GM12878 (cell line): ENCODE data around the gene ENDOV. TPM values are rescaled to one million over a fixed set of nuclear protein-coding genes. Genes with fewer than 3 reads are reported as not detected.

Experiments used
- ATAC-seq: fragments of 200-7000 bp; cut with Tn5 transposase; 3 replicates; pipeline ENCODE4 v1.9.1; 2020; ENCODE audit warnings: mild to moderate bottlenecking, moderate library complexity
- BruUV-seq: library from RNA; stranded (reverse); fragments of 400-500 nt; replicated peaks from 2 replicates; lab custom pipeline; 2021; lab: Mats Ljungman, UMichigan
- CTCF ChIA-PET: fragments of 300-600 bp; sonication (Branson Sonifier 250); formaldehyde crosslinking; extraction: SDS; loops from one replicate; lab custom pipeline; 2021; ENCODE audit warnings: inconsistent platforms; lab: Yijun Ruan, JAX
- POLR2A ChIA-PET: fragments of 350-600 bp; formaldehyde crosslinking; extraction: SDS; loops from one replicate; lab custom pipeline; 2021; ENCODE audit warnings: inconsistent platforms; lab: Charles Lee
- RAD21 ChIA-PET: fragments of 300-600 bp; sonication (Branson Sonifier 250); formaldehyde crosslinking; loops from one replicate; lab custom pipeline; 2023; ENCODE audit warnings: antibody characterized with exemption; ENCODE audit not compliant: unreplicated experiment; lab: Charles Lee
- SMC1A ChIA-PET: fragments of 300-600 bp; sonication (Branson Sonifier 250); formaldehyde crosslinking; loops from one replicate; lab custom pipeline; 2023; ENCODE audit not compliant: unreplicated experiment, uncharacterized antibody; lab: Charles Lee
- DNase-seq: peaks from one replicate; pipeline ENCODE4 v3.0.0-alpha.2; 2011; ENCODE audit warnings: low read depth, low spot score
- FAIRE-seq: peaks from 3 replicates; lab custom pipeline; 2011; peaks lifted over from hg19 to GRCh38; lab: Jason Lieb, UNC
- H2AFZ ChIP-seq: 2 replicates; pipeline ENCODE4 v1.6.0; 2011; ENCODE audit warnings: low read depth, low read length, control low read depth; ENCODE audit not compliant: control insufficient read depth
- H3K27ac ChIP-seq: 2 replicates; pipeline ENCODE4 v1.5.1; 2011; ENCODE audit warnings: control low read depth; ENCODE audit not compliant: control insufficient read depth, insufficient read depth
- H3K27me3 ChIP-seq, 2 experiments: replicated peaks in 1 of 2; 2 replicates each; pipeline versions ENCODE4 v1.6.0 to v1.6.1; 2011; ENCODE audit warnings: low read length in 1 of 2; ENCODE audit not compliant: control insufficient read depth in 2 of 2, insufficient read depth in 2 of 2
- H3K36me3 ChIP-seq, 2 experiments: 2 replicates each; pipeline ENCODE4 v1.5.1; 2011; ENCODE audit warnings: low read length in 1 of 2; ENCODE audit not compliant: control insufficient read depth in 2 of 2, insufficient read depth in 2 of 2
- H3K4me1 ChIP-seq: 2 replicates; pipeline ENCODE4 v1.6.1; 2011; ENCODE audit warnings: mild to moderate bottlenecking, low read length, moderate library complexity, mixed read lengths; ENCODE audit not compliant: control insufficient read depth, insufficient read depth
- H3K4me2 ChIP-seq: 2 replicates; pipeline ENCODE4 v1.6.0; 2011; ENCODE audit warnings: control low read depth; ENCODE audit not compliant: control insufficient read depth, insufficient read depth
- H3K4me3 ChIP-seq: fragments of 200-600 bp; sonication (generic); 2 replicates; pipeline ENCODE4 v1.5.1; 2016
- H3K79me2 ChIP-seq: 2 replicates; pipeline ENCODE4 v1.6.0; 2011; ENCODE audit warnings: low read length; ENCODE audit not compliant: control insufficient read depth, insufficient read depth
- H3K9ac ChIP-seq: 2 replicates; pipeline ENCODE4 v1.8.0; 2011; ENCODE audit warnings: low read length, control low read depth, mixed read lengths; ENCODE audit not compliant: control insufficient read depth, insufficient read depth
- H3K9me3 ChIP-seq: replicated peaks from 3 replicates; pipeline ENCODE4 v1.5.1; 2011; ENCODE audit warnings: mild to moderate bottlenecking, low read length; ENCODE audit not compliant: control insufficient read depth, insufficient read depth
- H4K20me1 ChIP-seq: 2 replicates; pipeline ENCODE4 v1.6.0; 2011; ENCODE audit not compliant: control insufficient read depth, insufficient read depth
- ASH2L ChIP-seq: fragments of 300-600, 200-600 bp; sonication (generic); IDR thresholded peaks from 2 replicates; pipeline ENCODE4 v1.6.1; 2017; ENCODE audit warnings: low read depth, mild to moderate bottlenecking, borderline replicate concordance
- ATF2 ChIP-seq: IDR thresholded peaks from 2 replicates; pipeline ENCODE4 v1.6.1; 2012; ENCODE audit warnings: low read length, inconsistent platforms
- CBX3 ChIP-seq: fragments of 200-600 bp; sonication (generic); IDR thresholded peaks from 2 replicates; pipeline ENCODE4 v1.6.1; 2016; ENCODE audit warnings: low read depth, borderline replicate concordance
- CBX5 ChIP-seq: sonication (generic); IDR thresholded peaks from 2 replicates; pipeline ENCODE4 v1.6.1; 2016; ENCODE audit warnings: low read depth, moderate library complexity, mild to moderate bottlenecking, inconsistent platforms
- CHD2 ChIP-seq: IDR thresholded peaks from 2 replicates; pipeline ENCODE4 v1.6.1; 2011; ENCODE audit warnings: low read depth, low read length, improper control_type of control experiment, borderline replicate concordance
- CHD4 ChIP-seq: fragments of 200-600 bp; sonication (generic); IDR thresholded peaks from 2 replicates; pipeline ENCODE4 v1.6.1; 2016; ENCODE audit warnings: mild to moderate bottlenecking
- EZH2 ChIP-seq: IDR thresholded peaks from 2 replicates; pipeline ENCODE4 v1.6.1; 2012; ENCODE audit warnings: low read depth, mild to moderate bottlenecking, control low read depth, inconsistent platforms, low read length, borderline replicate concordance; ENCODE audit not compliant: control insufficient read depth
- HCFC1 ChIP-seq: fragments of 150-350 bp; IDR thresholded peaks from 2 replicates; pipeline ENCODE4 v1.6.1; 2014; ENCODE audit warnings: low read length
- IRF5 ChIP-seq: fragments of 450-650 bp; IDR thresholded peaks from 2 replicates; pipeline ENCODE4 v1.6.1; 2017; ENCODE audit warnings: borderline replicate concordance
- NBN ChIP-seq: fragments of 450-650 bp; IDR thresholded peaks from 2 replicates; pipeline ENCODE4 v1.6.1; 2016
- POLR2A ChIP-seq: IDR thresholded peaks from 2 replicates; pipeline ENCODE4 v1.6.1; 2011; ENCODE audit warnings: low read depth, mild to moderate bottlenecking, low read length
- RELB ChIP-seq: fragments of 450-650 bp; IDR thresholded peaks from 2 replicates; pipeline ENCODE4 v1.6.1; 2017; ENCODE audit warnings: low read depth, mild to moderate bottlenecking, moderate library complexity
- SMAD5 ChIP-seq: IDR thresholded peaks from 2 replicates; pipeline ENCODE4 v1.6.1; 2016; ENCODE audit warnings: antibody characterized with exemption, low read depth
- TAF1 ChIP-seq: IDR thresholded peaks from 2 replicates; pipeline ENCODE4 v1.6.1; 2011; ENCODE audit warnings: mild to moderate bottlenecking, low read depth, low read length, borderline replicate concordance
- USF2 ChIP-seq: IDR thresholded peaks from 2 replicates; pipeline ENCODE4 v1.6.1; 2011; ENCODE audit warnings: low read depth, low read length, improper control_type of control experiment, borderline replicate concordance
- ZNF24 ChIP-seq: fragments of 450-650 bp; IDR thresholded peaks from 2 replicates; pipeline ENCODE4 v1.6.1; 2017; ENCODE audit warnings: antibody characterized with exemption, mild to moderate bottlenecking
- WGBS: methylation state at CpG from one replicate; pipeline ENCODE4 v1.1.6; 2016; ENCODE audit warnings: low lambda C conversion rate; ENCODE audit not compliant: insufficient replicate concordance, insufficient coverage; ENCODE audit errors: missing lambda C conversion rate; 5-methylcytosine and 5-hydroxymethylcytosine counted together
- in situ Hi-C: fragments of 300-500 bp; cut with MboI; formaldehyde crosslinking; loops from 9 replicates; pipeline ENCODE4 v1.14.3; 2018; ENCODE audit warnings: mixed read lengths
- intact Hi-C: fragments of 100-400 bp; cut with micrococcal nuclease; formaldehyde crosslinking; loops from one replicate; pipeline ENCODE4 v1.14.2; 2022; ENCODE audit not compliant: unreplicated experiment
- polyA plus RNA-seq, 11 experiments: library from polyadenylated mRNA; depleted of rRNA in 4 of 11; unstranded in 6 of 11; stranded (reverse) in 5 of 11; fragments of >200 nt; fragmentation: Nextera tagmentation in 4 of 11; fragmentation: Illumina TruSeq in 1 of 11; extraction: Ambion mirVana in 4 of 11; extraction: Trizol in 1 of 11; gene quantifications; 1 replicate in 1 of 11; 2 replicates in 10 of 11; pipeline versions ENCODE4 v1.2.1 to v1.2.3, GENCODE V29; 2011 to 2016; ENCODE audit warnings: inconsistent platforms in 2 of 11, missing spikeins in 2 of 11, low read depth in 1 of 11
- total RNA-seq, 4 experiments: library from RNA; depleted of rRNA in 3 of 4; stranded (reverse); fragments of >200 nt in 3 of 4; fragmentation: Illumina TruSeq in 1 of 4; extraction: Trizol in 1 of 4; gene quantifications; 2 replicates each; pipeline versions ENCODE4 v1.2.1 to v1.2.3, GENCODE V29; 2013 to 2021
- TF ChIP-seq, protein P1 (sequence below): fragments of 450-650 bp; IDR thresholded peaks from 2 replicates; pipeline ENCODE4 v1.6.1; 2017; ENCODE audit warnings: mild to moderate bottlenecking

ENDOV gene
- total and polyA plus RNA-seq, 10 of the 15 experiments (the other 5 are each of a cell fraction or from before 2014, with no cell fraction given) = 0.63 to 11.9 (median 8.1) TPM

GRCh38 chr17:80393241-80393890 is 21.6 kb upstream of the ENDOV start (continued):
- TF ChIP-seq, protein P1, sequence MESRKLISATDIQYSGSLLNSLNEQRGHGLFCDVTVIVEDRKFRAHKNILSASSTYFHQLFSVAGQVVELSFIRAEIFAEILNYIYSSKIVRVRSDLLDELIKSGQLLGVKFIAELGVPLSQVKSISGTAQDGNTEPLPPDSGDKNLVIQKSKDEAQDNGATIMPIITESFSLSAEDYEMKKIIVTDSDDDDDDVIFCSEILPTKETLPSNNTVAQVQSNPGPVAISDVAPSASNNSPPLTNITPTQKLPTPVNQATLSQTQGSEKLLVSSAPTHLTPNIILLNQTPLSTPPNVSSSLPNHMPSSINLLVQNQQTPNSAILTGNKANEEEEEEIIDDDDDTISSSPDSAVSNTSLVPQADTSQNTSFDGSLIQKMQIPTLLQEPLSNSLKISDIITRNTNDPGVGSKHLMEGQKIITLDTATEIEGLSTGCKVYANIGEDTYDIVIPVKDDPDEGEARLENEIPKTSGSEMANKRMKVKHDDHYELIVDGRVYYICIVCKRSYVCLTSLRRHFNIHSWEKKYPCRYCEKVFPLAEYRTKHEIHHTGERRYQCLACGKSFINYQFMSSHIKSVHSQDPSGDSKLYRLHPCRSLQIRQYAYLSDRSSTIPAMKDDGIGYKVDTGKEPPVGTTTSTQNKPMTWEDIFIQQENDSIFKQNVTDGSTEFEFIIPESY = no peak
- TF ChIP-seq CBX5 (no peak), CBX3 (no peak), RELB (no peak), NBN (no peak)

DNA sequence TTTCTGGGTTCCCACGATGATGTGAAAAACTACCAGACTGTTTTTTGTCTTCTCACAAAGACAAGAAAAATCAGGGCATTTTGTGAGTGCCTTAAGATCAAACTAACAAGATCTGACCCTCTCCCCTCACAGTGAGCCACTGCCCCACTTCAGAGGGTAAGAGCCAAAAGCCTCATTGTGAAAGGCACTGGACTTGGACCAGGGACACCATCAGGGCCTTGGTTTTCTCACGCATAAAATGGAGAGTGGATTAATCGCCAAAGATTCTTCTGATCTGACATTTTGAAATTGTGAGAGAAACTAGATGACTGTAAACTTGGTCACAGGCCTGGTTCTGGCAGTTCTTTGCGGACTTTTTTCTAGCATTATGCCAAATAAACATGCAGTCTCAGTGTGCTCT is 21.0 kb upstream of the ENDOV start:
- no peaks in the 10 kb centered on the region for H3K27me3 ChIP-seq
- RAD21 ChIA-PET = no interaction called here
- 86% methylated on average over 4 of the region's 4 CpGs for WGBS
- H4K20me1 ChIP-seq = 0 out of 2 replicates have a peak, but pooled peaks cover 3% of the 10 kb centered on the region
- H3K9ac ChIP-seq = no peak overlapping the region
- ATAC-seq (no peak), DNase-seq (no peak), FAIRE-seq (no peak)
- peaks cover 21 to 47% of the 10 kb centered on the region in 2 experiments for H3K36me3 ChIP-seq
- H3K9me3 ChIP-seq = no peaks in the 10 kb centered on the region
- no TSS peak for BruUV-seq
- intact Hi-C loops (no loop called here), in situ Hi-C loops (no loop called here)
- H3K27ac ChIP-seq = no peak overlapping the region
- POLR2A ChIA-PET = no interaction called here
- CTCF ChIA-PET = no interaction called here
- no peak overlapping the region for H3K4me2 ChIP-seq
- H3K4me3 ChIP-seq = no peak overlapping the region
- no peaks in the 10 kb centered on the region for H3K79me2 ChIP-seq
- SMC1A ChIA-PET = interaction anchor here (1.1 kb wide), 1 partner anchor 15 kb away, joined by 3 read pairs; no protein-coding TSS in a partner anchor
- no peak overlapping the region for H2AFZ ChIP-seq
- H3K4me1 ChIP-seq = no peaks in the 10 kb centered on the region
- TF ChIP-seq IRF5 (no peak), CHD2 (no peak), EZH2 (no peak), TAF1 (no peak), ASH2L (no peak), ATF2 (no peak), SMAD5 (no peak), CHD4 (no peak), USF2 (no peak), HCFC1 (no peak), ZNF24 (no peak), POLR2A (no peak)
